HG03575 (cell line): ENCODE measurements around the gene ZNF362.

Source experiments
- ATAC-seq: cut with Tn5 transposase; IDR thresholded peaks from one replicate; pipeline ENCODE4 v1.9.1; 2021; ENCODE audit not compliant: unreplicated experiment, insufficient number of reproducible peaks, low FRiP score; ENCODE audit errors: extremely low read depth

The ZNF362 gene

DNA sequence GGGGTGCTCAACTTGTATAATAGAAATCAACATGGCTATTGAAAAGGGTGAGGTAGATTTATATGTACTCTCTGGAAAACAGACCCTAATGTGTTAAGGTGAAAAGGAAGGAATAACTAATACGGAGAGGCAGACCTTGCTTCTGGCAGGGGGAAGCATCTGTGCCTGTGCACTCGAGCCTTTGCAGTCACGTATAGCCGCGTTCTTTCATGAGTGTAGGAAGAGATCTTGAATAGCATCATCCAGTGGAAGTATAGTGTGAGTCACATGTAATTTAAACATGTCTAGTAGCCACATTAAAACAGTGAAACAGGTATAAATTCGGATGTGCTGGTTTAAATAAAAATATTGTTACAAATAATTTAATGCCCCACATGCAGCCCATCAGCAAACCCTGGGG is 61.7 kb downstream of the ZNF362 start:
- no peak for ATAC-seq

GRCh38 chr1:33319186-33319948 is 63.1 kb downstream of the ZNF362 start:
- no peak for ATAC-seq

DNA sequence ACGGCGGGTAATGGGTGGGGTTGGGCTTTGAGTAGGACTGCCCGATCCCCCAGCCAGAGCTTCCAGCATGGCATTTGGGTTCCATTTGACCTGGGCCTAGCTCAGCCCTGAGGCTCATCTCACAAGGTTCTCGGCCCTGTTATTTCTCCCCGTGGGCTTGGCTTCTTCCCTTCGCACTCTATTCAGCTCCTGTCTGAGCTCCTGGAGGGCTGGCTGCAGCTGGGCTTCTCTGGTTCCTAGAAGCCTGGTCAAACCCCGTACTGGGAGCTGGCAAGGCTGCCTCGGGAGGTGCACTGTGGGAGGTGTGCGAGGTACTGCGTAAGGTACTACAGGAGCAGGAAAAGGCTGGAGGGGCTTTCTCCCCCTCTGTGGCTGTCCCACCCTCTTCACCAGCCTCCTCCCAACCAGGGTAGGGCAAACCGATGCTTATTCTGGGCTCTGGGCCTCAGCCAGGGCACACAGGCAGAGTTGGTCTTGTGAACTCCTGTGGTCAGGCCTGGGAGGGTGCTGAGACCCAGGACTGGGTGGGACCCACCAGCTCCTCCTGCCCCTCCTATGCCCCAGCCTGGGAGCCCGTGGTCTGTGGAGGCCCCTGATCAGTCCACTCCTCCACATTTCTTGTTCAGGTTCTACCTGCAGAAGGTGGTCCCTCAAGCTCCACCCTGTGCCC is 63.8 kb downstream of the ZNF362 start:
- ATAC-seq = no peak

- no peak for ATAC-seq
These were observed 64.4 kb downstream of the ZNF362 start, which contains the start of gene A3GALT2 for GRCh38 chr1:33320619-33321165. Gene A3GALT2 (minus strand): TSS chr1:33321098. CDS start chr1:33321098, 0 bp downstream.

DNA sequence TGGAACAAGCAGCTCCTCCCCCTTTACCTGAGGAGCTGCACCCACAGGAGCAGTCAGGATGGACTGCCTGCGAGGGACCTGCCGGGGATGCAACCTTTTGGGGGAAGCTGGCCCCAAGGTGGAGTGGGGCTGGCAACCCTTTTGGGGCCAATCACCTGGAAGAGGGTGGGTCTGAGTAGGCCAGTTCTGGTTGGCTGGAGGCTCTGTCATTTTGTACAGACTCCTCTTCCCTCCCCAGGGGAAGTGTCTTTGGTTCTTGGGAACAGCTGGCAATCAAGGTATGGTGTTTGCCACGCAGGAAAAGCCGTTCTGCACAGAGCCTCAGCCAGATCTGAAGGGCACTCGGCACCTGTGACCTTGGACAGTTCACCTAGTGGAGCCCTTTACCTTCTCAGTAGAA is 64.9 kb downstream of the ZNF362 start:
- ATAC-seq = no peak

DNA sequence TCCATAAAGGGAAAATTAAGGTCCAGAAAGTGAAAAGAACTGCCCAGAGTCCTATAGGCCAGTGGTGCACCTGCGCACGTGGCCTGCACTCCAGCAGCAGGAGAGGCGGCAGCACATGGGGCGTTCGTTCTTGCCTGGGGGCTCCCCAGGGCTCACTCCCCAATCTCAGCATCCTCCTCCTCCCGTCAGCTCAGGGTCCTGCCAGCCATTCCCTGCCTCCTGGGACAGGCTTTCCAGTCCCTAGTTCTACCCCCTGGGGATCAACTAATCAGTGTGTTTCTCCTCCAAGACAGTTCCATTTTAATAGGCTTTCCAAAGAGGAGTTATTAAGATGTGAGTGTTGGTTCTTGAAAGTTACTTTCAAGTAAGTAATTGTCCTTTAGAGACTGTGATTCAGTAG is 65.8 kb downstream of the ZNF362 start:
- ATAC-seq = no peak

- no peak for ATAC-seq
These were observed 66.7 kb downstream of the ZNF362 start for GRCh38 chr1:33322870-33323585.

DNA sequence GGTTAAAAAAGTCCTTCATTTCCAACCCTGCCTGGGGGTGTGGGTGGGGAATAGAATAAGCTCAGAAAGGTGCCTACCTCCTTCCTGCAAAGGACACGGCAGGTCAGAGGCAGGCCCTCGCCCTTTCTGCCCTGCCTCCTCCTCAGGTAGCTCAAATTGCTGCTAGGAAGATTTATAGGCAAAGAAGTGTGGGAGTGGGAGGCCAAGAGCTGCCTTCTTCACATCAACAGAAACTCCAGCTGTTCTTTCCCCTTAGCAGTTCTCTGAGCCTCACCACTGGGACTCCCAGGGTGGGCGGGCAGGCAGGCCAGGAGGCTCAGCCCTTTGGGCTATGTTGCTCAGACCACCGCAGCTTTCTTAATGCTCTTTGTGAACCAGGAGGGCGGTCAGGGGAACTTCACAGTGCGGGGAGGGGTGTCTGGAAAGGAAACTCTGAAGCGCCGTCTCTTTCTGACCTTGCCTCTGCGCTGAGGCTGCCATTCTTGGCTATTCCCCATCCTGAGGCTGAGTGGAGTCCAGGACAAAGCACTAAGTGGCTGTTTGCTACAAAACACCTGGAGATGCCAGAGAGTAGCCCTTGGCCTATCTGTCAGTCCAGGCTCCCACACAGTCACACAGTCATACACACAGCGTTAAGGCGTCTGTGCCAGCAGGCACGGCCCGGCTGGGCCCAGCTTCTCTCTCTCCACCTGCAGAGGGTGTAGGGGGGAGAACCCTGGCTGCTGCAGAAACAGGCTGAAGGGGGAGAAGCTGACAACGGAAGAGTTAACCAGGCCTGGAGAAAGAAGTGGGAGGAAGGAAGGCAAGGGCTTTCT is 67.6 kb downstream of the ZNF362 start:
- no peak for ATAC-seq

GRCh38 chr1:33324677-33325575 is 68.6 kb downstream of the ZNF362 start:
- no peak for ATAC-seq

DNA sequence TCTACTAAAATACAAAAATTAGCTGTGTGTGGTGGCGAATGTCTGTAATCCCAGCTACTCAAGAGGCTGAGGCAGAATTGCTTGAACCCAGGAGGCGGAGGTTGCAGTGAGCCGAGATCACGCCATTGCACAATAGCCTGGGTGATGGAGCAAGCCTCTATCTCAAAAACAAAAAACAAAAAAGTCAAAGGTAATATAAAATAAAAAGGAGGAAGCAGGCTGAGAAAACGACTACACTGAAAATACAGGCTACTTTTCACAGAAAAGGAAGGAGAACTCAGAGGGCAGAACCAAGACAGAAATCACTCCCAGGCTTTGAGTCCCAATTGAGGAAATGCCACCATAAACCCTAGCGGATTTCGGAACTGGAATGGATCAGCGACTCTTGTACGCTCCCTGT is 70.5 kb downstream of the ZNF362 start:
- ATAC-seq = no peak

- no peak for ATAC-seq
These were observed 71.5 kb downstream of the ZNF362 start for GRCh38 chr1:33327587-33328325.

DNA sequence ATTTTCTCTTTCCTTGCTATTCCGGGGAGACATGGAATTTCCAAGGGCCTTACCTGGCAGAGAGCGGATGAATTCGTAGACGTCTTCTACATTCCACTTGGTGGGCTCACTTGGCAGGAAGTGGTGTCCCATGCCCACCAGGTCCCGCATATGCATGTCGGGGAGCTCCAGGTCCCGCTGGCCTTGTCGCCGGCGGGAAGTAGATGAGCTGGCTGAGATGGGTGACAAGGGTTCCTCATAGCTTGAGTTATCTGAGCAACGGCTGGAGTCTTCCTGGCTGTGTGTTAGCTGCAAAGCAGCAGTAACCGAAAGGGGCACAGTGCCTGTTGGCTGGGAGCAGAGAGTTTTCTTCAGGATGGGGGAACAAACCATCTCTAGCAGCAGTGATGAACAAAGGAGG is 72.5 kb downstream of the ZNF362 start:
- no peak for ATAC-seq

GRCh38 chr1:33329600-33330305 is 73.5 kb downstream of the ZNF362 start:
- ATAC-seq = no peak

- no peak for ATAC-seq
These were observed 74.1 kb downstream of the ZNF362 start for GRCh38 chr1:33330361-33330890.

DNA sequence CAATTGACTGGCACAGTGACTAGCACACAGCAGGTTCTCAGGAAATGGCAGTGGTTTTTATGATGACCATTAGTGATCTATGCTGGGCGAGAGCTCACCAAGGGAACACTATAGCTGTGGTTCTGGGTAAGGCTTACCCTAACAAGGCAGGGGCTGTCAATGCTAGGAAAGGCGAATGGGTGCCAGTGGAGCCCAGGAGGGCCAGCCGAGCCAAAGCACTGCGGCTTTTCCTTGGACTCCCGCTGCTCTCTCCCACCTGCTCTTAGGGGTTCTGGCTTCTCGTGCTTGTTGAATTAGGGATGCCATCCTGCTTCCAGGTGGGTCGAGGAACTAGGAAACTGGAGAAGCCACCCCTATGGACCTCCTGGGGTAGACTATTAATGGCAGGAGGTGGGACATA is 74.6 kb downstream of the ZNF362 start:
- ATAC-seq = no peak
